ENCODE data around the gene CRYBG1. TPM values are rescaled to one million over a fixed set of nuclear protein-coding genes. Genes with fewer than 3 reads are reported as not detected.

Gene CRYBG1
- polyA plus RNA-seq, 1 experiment, result 0.75 TPM

- DNase-seq (ENCODE audit: low read depth), result no peak
- ChIA-PET POLR2A (no interaction called here), CTCF (interaction anchor here (2.1 kb wide), 1 partner anchor 17 kb away, joined by 5 read pairs; no protein-coding TSS in a partner anchor)
- no peaks in the 10 kb centered on the region for H3K36me3 ChIP-seq (ENCODE audit: control insufficient read depth, insufficient read depth, low read length)
- TF ChIP-seq, protein P1, sequence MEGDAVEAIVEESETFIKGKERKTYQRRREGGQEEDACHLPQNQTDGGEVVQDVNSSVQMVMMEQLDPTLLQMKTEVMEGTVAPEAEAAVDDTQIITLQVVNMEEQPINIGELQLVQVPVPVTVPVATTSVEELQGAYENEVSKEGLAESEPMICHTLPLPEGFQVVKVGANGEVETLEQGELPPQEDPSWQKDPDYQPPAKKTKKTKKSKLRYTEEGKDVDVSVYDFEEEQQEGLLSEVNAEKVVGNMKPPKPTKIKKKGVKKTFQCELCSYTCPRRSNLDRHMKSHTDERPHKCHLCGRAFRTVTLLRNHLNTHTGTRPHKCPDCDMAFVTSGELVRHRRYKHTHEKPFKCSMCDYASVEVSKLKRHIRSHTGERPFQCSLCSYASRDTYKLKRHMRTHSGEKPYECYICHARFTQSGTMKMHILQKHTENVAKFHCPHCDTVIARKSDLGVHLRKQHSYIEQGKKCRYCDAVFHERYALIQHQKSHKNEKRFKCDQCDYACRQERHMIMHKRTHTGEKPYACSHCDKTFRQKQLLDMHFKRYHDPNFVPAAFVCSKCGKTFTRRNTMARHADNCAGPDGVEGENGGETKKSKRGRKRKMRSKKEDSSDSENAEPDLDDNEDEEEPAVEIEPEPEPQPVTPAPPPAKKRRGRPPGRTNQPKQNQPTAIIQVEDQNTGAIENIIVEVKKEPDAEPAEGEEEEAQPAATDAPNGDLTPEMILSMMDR (IDR thresholded peaks at IDR 0.05; ENCODE audit: insufficient read depth, low read depth, low read length), result no peak
- H3K4me3 ChIP-seq (ENCODE audit: low read depth, low read length), result no peak overlapping the region
- H3K27me3 ChIP-seq (ENCODE audit: control insufficient read depth, insufficient read depth, low read length), result no peaks in the 10 kb centered on the region
Measured at GRCh38 chr6:106530026-106530425, 169.5 kb downstream of the CRYBG1 start.

DNA sequence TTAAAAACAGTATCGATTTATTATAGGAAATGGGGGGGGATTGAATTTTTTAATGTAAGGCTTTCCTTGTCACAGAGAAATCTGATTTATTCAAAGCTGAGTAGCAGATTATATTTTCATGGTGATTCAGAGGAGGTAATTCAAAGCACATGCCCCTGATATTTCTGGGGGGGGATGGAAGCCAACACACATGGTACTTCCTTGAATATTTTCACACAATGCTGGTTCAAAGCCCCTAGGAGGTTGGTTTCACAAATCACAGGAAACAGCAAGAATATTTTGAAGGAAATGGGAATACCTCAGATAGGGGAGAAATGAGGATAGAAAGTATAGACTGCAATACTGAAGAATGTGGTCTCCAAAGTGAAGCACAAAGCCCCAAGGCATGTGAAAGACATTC is 170.0 kb downstream of the CRYBG1 start:
- Histone ChIP-seq H3K36me3 (ENCODE audit: control insufficient read depth, insufficient read depth, low read length) (no peaks in the 10 kb centered on the region), H3K27me3 (ENCODE audit: control insufficient read depth, insufficient read depth, low read length) (no peaks in the 10 kb centered on the region), H3K4me3 (ENCODE audit: low read depth, low read length) (no peak overlapping the region)
- TF ChIP-seq, protein P1 (IDR thresholded peaks at IDR 0.05; ENCODE audit: insufficient read depth, low read depth, low read length), result no peak
- CTCF ChIA-PET, result interaction anchor here (2.1 kb wide), 1 partner anchor 18 kb away, joined by 5 read pairs; no protein-coding TSS in a partner anchor
- no peak for DNase-seq (ENCODE audit: low read depth)
- POLR2A ChIA-PET, result interaction anchor here (0.6 kb wide), 1 partner anchor 44 kb away, joined by 3 read pairs; no protein-coding TSS in a partner anchor

GRCh38 chr6:106533054-106533453 is 172.5 kb downstream of the CRYBG1 start:
- no peaks in the 10 kb centered on the region for H3K36me3 ChIP-seq (ENCODE audit: control insufficient read depth, insufficient read depth, low read length)
- H3K4me3 ChIP-seq (ENCODE audit: low read depth, low read length), result no peak overlapping the region
- ChIA-PET CTCF (interaction anchor here (0.9 kb wide), 1 partner anchor 14 kb away, joined by 3 read pairs; no protein-coding TSS in a partner anchor), POLR2A (no interaction called here)
- TF ChIP-seq, protein P1 (IDR thresholded peaks at IDR 0.05; ENCODE audit: insufficient read depth, low read depth, low read length), result no peak
- H3K27me3 ChIP-seq (ENCODE audit: control insufficient read depth, insufficient read depth, low read length), result no peaks in the 10 kb centered on the region
- no peak for DNase-seq (ENCODE audit: low read depth)

GRCh38 chr6:106534004-106534403 is 173.5 kb downstream of the CRYBG1 start:
- DNase-seq (ENCODE audit: low read depth), result no peak
- CTCF ChIA-PET, result interaction anchor here (0.8 to 1.5 kb wide), 2 partner anchors 9 to 1193 kb away, joined by 3 to 5 read pairs; no protein-coding TSS in a partner anchor

GRCh38 chr6:106534564-106534982 is 174.1 kb downstream of the CRYBG1 start:
- DNase-seq (ENCODE audit: low read depth), result no peak
- CTCF ChIA-PET, result interaction anchor here (0.8 to 1.5 kb wide), 2 partner anchors 9 to 1194 kb away, joined by 3 to 5 read pairs; no protein-coding TSS in a partner anchor

More at GRCh38 chr6:106534004-106534403, 173.5 kb downstream of the CRYBG1 start:
- Histone ChIP-seq H3K36me3 (ENCODE audit: control insufficient read depth, insufficient read depth, low read length) (no peaks in the 10 kb centered on the region), H3K27me3 (ENCODE audit: control insufficient read depth, insufficient read depth, low read length) (no peaks in the 10 kb centered on the region), H3K4me3 (ENCODE audit: low read depth, low read length) (no peak overlapping the region)
- TF ChIP-seq, protein P1 (IDR thresholded peaks at IDR 0.05; ENCODE audit: insufficient read depth, low read depth, low read length), result no peak
- POLR2A ChIA-PET, result no interaction called here

More at GRCh38 chr6:106534564-106534982, 174.1 kb downstream of the CRYBG1 start:
- H3K27me3 ChIP-seq (ENCODE audit: control insufficient read depth, insufficient read depth, low read length), result no peaks in the 10 kb centered on the region
- H3K4me3 ChIP-seq (ENCODE audit: low read depth, low read length), result no peak overlapping the region
- TF ChIP-seq, protein P1 (IDR thresholded peaks at IDR 0.05; ENCODE audit: insufficient read depth, low read depth, low read length), result no peak
- H3K36me3 ChIP-seq (ENCODE audit: control insufficient read depth, insufficient read depth, low read length), result no peaks in the 10 kb centered on the region
- POLR2A ChIA-PET, result no interaction called here

Data from BJ (cell line).